ENCODE data around the gene ERBB4.

Gene ERBB4

GRCh38 chr2:211875488-211875887 is 663.1 kb downstream of the ERBB4 start:
- no peak for DNase-seq

- no peak for DNase-seq
Observed at GRCh38 chr2:211868996-211869533, 669.5 kb downstream of the ERBB4 start.

GRCh38 chr2:211867845-211868451 is 670.7 kb downstream of the ERBB4 start:
- no peak for DNase-seq

- DNase-seq: no peak
Observed at GRCh38 chr2:211864328-211864727, 674.3 kb downstream of the ERBB4 start.

GRCh38 chr2:211860224-211860623 is 678.4 kb downstream of the ERBB4 start:
- DNase-seq: no peak

- no peak for DNase-seq
Observed at GRCh38 chr2:211854832-211855231, 683.8 kb downstream of the ERBB4 start.

- DNase-seq: no peak
Observed at GRCh38 chr2:211846714-211847113, 691.9 kb downstream of the ERBB4 start.

GRCh38 chr2:211846036-211846400 is 692.6 kb downstream of the ERBB4 start:
- no peak for DNase-seq

- DNase-seq: no peak
Observed at GRCh38 chr2:211845338-211846035, 693.1 kb downstream of the ERBB4 start.

GRCh38 chr2:211837706-211838105 is 700.9 kb downstream of the ERBB4 start:
- no peak for DNase-seq

GRCh38 chr2:211837206-211837605 is 701.4 kb downstream of the ERBB4 start:
- DNase-seq: no peak

- DNase-seq: no peak
Observed at GRCh38 chr2:211836409-211836808, 702.2 kb downstream of the ERBB4 start.

GRCh38 chr2:211835695-211836094 is 702.9 kb downstream of the ERBB4 start:
- DNase-seq: no peak

GRCh38 chr2:211833582-211834279 is 704.9 kb downstream of the ERBB4 start:
- DNase-seq: no peak

- no peak for DNase-seq
Observed at GRCh38 chr2:211829725-211830124, 708.9 kb downstream of the ERBB4 start.

GRCh38 chr2:211823886-211824479 is 714.6 kb downstream of the ERBB4 start:
- no peak for DNase-seq

GRCh38 chr2:211822686-211823335 is 715.8 kb downstream of the ERBB4 start:
- no peak for DNase-seq

GRCh38 chr2:211816754-211817153 is 721.8 kb downstream of the ERBB4 start:
- DNase-seq: no peak

GRCh38 chr2:211812587-211812986 is 726.0 kb downstream of the ERBB4 start:
- no peak for DNase-seq

GRCh38 chr2:211802666-211803065 is 735.9 kb downstream of the ERBB4 start:
- no peak for DNase-seq

- DNase-seq: no peak
Observed at GRCh38 chr2:211800001-211800400, 738.6 kb downstream of the ERBB4 start.

- DNase-seq: no peak
Observed at GRCh38 chr2:211798868-211799267, 739.7 kb downstream of the ERBB4 start.

GRCh38 chr2:211793690-211794089 is 744.9 kb downstream of the ERBB4 start:
- no peak for DNase-seq

All from left hindlimb (tissue), 1 donor.